Stimulated activated CD8-positive, alpha-beta memory T cell treated with anti-CD3 and anti-CD28 coated beads, Interleukin-15, amount 100 ng/mL, for 24 hours (primary cell): Measurements from ENCODE around the gene KCNQ1OT1.

Experiments
- DNase-seq: peaks from one replicate; pipeline ENCODE4 v3.0.0-alpha.2; 2020; ENCODE audit warnings: low read depth

Gene KCNQ1OT1

DNA sequence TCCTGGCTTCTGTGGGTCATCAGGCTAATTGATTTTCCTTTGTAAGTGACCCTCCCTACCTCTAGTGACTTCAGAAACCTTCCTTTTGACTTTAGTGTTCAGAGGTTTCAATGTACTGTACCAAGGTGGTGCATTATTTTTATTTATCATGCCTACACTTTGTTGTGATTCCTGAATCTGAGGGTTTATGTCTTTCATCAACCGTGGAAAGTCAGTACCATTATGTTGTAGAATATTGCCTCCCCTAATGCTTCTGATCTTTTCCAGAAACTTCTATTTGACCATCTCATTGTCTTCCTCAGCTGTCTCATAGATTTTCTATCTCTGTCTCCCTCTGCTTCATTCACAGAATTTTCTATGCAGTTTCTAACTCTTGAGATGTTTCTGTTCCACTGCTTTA is 105.5 kb downstream of the KCNQ1OT1 start:
- no peak for DNase-seq

DNA sequence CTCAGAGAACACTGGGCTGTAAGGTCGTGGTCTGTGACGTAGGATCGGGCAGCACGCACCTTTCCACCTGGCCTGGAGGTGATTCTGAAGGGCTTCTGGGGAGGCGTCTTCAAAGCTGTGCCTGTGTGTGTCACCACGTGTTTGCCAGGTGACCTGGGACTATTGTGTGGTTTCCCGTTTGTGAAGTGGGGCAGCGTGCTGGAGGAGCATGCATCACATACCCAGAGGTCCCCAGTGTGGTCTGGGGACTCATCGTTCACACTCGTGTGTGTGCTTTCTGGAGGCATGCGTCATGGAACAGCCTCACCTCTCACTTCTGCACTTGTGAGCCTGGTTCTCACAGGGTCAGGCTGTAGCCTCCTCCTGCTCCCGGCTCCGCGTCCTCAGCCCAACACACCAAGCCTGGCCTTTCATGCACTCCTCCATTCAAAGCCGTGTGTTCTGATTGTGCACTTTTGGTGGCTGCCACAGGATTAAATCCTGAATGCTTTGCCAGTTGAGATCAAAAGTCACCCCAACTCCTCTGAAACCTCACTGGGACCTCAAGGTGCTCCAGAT is 106.3 kb downstream of the KCNQ1OT1 start:
- DNase-seq = no peak

DNA sequence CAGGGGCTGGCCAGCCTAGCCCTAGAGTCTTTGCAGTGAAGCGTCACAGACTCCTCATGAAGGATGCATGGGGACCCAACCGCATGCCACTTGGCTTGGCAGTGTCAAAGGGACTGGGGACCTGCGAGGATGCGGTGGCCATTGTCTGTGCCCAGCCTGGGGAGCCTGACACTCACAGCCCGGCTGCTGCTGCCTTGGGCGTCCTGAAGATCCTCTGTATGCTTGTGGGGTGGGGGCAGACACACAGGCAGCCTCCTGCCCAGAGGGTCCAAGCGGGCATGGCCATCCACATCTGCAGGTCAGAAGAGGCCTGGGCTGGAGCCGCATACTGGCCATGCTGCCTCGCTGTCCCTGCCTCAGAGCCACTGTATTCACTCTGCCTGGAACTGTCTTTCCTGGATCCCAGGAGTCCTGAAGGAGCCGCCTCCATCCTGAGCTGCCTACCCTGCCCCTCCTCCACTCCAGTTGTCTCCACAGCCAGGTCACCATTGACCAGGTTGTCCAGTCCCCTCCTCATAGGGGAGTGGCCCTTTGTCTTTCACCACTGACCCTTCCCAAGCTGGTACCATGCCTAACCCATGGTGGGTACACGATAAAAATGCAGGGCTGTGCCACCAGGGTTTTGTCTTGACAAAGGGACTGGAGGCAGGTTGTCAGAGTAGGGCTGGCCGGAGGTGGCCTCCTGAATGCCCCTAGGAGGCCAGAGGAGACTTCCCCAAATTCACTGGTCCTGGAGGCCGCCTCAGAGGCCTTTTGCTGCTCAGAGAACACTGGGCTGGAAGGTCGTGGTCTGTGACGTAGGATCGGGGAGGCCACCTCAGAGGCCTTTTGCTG is 107.0 kb downstream of the KCNQ1OT1 start:
- DNase-seq = no peak

DNA sequence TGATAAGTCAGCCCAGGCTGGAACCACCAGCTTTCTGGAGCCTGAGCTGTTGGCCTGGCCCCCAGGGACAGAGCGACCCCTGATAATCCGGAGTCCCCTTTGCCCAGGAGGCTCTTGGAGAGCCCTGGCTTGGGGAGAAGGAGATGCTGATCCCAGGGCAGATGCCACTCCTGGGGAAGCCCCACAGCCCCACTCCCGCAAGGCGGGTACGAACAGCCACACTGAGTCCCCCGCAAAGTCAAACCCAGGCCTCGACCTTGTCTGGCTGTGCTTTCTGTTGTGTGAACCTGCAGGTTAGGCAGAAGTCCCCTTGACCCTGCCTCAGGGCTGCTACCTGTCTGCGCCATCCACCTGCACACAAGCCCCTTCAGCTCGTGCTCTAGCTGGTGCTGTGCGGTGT is 108.0 kb downstream of the KCNQ1OT1 start:
- DNase-seq = no peak

DNA sequence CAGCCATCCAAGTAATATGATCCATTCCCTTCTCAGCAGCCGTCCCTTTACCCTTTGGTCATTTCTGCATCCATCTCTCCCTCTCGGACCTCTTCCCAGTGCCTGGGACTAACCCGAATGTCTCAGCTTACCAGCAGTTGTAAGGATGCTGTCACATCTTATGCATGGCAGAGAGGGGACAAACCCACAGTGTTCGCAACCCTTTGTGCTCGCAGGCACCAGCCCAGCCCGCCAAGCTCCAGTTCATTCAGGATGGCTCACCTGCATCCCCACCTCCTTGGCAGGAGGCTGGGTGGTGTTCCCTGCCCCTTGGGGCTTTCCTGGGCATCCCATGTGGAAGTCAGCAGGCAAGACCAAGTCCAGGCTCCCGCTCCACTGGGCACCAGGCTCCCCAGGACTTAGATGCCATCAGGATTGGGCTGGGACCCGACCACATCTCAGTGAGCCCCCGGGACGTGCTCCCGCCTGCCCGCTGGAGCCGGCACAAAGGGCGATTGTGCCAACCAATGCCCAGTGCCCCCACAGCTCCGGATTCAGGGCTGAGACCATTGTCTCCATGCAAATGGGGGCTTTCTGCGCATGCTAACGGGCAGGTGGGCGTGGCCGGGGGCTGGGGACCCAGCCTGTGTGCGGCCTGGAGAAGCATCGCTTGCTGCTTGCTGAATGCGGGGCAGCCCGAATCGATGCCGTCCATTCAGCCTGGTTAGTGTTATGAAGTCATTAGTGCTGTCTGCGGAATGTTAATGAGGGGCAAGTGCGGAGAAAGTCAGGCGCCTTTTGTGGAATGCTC is 108.6 kb downstream of the KCNQ1OT1 start:
- no peak for DNase-seq

DNA sequence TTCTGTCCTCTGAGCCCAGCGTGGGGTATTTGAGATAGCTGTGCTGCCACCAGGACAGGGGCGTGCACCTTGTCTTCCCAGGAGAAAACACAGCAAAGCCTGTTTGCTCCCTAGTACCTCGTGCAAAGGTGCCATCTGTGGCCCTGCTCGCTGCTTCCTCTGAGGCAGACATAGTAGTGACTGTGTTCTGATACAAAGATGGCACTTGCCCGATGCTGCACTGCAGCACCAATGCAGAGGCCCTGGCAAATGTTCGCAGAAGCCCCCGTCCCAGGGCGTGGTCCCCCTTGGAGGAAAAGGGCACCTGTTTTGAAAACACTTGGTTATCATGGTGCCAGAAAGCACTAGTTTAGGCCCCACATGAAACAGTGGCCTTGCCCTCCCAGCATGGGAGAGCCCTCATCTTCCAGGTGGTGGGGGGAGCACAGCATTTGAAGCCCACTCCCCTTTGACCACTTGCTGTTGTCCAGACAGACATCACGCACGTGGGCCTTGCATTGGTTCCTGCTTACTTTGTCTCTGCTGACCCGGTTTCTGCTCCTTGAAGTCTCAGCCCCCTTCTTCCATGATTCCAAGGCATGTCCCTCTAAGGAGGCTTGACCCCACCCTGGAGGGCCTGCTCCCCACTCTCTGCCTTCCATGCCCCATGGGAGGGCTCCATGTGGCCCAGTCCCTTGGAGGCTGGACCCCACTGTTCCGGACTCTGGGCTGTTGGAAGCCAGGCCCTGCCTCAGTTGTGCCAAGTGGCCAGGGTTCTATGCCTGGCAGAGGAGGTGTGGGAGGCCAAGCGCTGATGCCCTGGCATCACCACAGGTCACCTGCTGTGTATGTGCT is 109.4 kb downstream of the KCNQ1OT1 start:
- no peak for DNase-seq

DNA sequence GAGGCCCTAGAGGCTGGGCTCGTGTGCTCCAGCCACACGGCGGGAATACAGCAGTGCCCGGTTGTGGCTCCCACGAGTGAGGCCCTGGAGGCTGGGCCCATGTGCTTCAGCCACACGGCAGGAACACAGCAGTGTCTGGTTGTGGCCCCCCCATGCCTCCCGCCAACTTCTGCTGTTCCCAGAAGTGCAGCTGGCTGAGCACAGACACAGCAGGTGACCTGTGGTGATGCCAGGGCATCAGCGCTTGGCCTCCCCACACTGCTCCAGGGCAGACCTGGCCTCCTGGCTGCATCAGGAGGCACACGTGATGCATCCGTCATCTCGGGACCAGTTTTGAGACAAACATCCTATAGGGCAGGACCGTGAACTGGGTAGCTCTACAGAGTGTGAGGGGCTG is 110.3 kb downstream of the KCNQ1OT1 start:
- DNase-seq = no peak

DNA sequence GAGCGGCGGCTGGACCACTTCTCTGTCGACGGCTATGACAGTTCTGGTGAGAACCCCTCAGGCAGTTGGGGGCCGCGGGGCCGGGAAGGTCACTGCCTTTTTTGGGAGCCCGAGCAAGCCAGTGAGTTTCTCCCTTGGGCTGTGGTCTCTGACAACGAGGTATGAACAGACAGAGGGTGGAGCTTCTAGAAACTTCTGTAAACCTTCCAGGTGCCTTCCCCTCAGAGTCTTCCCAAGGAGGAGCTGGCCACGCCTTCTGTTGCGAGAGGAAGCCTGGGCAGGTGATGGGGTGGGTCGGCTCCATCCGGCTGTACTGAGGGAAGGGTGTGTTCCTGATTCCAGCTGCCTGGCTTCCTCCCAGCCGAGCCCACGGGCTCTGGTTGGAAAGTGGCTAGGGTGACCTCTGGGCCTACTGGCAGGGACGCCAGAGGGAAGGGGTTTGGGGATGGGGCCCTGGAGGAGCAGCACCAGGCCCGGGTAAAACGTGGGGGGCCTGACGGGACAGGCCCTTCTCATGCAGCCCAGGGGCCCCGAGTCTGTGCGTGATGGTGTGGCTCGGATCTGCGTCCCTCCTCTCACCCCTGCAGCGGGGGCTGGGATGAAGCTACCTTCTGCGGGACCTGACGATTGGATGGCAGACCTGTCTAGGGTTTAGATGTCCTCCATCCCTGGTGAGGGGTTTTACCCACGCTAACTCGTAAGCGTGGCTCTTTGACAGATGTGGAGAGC is 110.8 kb downstream of the KCNQ1OT1 start:
- DNase-seq = no peak

DNA sequence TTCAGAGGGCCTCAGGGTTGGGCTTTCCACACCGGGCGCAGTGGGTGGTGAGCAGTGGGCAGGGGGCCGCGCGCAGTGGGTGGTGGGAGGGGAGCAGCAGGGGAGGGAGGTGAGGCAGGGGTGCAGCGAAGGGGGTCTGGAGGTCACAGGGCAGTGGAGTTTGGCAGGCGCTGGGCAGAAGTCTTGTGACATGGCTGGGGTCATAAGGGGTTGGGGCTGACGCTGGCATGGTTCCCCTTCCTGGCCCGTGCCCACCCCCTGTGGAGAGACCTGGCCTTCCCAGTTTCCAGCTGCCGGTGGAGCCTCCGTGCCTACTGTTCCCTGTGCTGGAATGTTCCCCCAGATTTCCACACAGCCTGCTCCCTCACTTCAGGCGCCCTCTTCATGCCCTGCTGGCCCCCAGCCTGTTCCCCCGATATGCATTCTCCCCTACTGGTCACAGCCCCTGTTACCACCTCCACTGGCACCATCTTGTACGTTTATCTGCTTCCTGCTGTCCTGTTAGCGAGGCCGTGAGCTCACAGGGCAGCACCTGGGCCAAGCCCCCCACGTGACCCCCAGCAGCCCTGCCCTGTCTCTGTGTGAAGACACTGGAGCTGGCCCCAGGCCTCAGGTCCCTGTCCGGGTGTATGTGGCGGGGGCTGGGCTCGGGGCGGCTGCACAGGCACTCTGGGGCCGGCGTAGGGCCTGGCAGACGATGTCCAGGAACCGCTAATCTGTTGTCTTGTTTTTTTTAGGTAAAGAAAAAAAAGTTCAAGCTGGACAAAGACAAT is 111.6 kb downstream of the KCNQ1OT1 start:
- no peak for DNase-seq

DNA sequence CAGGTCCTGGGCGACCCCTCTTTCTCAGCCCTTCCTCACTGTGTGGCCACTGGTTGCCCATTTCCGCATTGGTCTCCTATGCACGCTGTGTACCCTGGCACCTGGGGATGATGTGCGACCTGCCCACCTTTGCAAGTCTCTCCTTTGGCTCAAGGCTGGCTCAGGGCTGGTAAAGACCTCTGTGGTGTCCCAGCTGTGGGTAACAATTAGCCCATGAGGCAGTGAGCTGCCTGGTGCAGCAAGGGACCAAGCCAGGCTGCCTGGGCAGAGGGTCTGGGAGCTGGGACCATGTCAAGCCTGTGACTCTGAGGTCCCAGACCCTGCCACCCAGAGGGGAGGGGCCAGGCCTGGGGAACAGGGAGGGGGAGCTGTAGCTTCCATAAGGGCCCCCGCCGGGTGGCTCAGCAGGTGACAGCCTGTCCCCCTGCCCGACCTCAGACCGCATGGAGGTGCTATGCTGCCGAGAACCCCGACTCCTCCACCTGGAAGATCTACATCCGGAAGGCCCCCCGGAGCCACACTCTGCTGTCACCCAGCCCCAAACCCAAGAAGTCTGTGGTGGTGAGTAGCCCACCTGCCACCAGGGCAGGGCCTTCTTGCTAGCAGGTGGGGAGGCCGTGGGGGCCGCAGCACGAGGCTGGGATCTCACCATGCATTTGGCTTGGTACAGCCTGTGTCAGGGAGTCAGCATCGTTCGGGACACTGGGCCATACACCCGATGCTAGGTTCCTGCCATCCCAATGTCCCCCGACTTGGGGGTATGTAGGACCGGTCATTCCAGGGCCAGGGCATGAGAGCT is 112.5 kb downstream of the KCNQ1OT1 start:
- no peak for DNase-seq

DNA sequence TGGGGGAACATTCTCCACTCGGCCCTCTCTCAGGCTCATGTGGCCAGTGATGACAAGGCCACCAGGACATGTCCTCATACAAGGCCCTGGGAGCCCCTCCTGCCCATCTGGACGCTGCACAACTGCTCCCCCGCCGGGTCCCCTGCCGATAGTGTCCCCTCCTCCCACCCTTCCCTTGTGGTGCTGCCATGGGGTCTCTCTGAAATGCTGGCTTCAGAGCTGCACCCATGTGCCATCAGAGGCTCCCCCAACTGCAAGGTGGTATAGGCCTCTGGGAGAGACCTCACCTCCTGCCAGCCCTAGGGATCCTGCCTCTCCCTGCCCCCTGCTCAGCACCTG is 113.0 kb downstream of the KCNQ1OT1 start:
- no peak for DNase-seq

DNA sequence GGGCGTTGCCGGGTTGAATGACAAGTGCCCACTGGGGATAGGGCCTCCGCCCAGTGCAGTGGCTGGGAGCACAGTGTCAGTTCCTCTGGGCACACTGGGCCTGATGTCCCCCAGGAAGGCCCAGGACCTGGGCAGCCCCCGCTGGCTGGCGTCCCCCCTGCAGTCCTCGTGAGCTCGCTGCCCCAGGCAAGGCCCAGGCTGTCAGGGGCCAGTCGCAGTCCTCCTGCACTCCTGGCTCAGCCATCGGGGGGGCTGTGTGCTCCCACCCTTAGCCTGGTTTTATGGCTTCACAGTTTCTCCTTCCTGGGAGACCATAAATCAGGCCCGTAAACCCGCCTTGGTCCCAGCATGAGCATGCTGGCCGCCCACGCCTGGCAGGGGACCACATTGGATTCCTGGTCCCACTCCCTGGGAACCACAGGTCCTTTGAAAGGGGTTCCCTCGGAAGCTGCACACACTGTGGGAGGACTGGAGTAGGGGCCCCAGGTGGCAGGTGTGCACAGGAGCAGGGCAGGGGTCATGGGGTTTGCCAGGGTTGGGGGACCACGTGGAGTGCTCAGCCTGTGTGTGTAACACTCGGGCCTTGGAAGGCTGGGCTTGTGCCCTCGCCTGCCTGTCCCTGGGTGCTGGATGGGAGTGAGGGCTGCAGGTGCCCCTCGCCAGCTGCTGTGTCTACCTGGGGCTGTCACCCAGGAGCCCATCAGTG is 113.6 kb downstream of the KCNQ1OT1 start:
- DNase-seq = no peak

DNA sequence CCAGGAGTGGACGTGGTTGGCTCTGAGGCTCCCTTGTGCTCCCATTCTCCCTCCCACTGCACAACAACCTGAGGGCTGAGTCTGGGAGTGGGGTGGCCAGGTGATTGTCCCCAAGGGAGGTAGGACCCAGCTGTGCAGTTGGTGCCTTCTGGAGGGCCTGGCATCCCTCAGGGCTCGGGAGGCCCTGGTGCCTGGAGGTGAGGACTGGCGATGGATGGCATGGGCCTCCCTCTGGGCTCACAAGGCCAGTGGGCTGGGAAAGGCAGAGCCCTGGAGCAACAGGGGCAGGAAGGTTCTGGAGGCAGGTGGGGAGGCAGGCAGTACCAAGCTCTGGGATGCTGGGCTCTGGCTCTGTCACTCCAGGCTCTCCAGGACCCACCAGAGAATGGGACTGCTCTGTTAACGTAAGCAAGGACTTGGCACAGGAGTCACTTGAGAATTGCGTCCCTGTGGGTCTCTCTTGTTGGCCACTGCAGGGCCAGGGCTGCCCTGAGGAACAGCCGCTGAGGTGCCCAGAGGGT is 114.2 kb downstream of the KCNQ1OT1 start:
- DNase-seq = no peak

DNA sequence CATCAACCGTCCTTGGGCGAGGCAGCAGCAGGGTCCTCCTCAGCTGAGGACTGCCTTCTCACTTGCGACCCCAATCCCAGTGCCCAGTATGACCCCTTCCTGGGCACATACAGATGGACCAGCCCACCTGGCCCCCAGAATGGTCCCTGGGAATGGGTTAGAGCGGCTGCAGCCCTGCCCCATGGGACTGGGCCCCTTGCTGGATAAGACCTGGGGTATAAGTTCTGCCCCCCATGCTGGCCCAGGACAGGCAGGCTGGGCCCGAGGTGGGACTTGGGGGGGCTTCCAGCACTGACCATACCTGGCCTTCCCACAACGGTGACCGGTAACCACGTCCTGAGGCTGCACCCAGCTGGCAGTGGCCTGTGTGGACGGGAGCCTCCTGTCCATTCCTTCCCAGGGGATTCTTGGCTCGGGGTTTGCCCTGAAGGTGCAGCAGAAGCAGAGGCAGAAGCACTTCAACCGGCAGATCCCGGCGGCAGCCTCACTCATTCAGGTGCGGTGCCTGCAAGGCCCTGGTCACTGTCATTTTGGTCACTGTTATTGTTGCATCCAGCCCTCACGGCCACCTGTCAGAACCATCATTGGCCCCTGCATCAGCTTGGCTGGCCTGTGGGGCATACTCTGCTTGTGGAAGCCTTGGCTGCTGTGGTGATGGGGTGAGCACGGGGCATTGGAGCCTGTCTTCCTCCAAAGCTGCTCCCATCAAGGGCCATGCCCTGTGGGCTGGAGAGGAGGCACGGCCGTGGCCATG is 114.8 kb downstream of the KCNQ1OT1 start:
- DNase-seq = no peak

DNA sequence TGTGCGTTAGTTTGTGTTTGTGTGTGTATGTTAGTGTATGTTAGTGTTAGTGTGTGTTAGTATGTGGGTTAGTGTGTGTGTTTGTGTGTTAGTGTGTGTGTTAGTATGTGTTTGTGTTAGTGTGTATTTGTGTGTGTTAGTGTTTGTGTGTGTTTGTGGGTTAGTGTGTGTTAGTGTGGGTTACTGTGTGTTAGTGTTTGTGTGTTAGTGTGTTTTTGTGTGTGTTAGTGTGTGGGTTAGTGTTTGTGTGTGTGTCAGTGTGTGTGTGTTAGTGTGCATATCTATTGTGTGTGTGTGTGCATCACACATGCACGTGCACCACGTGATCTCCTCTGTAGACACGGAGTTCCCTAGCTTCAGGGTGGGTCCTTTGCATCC is 115.4 kb downstream of the KCNQ1OT1 start:
- DNase-seq = no peak

DNA sequence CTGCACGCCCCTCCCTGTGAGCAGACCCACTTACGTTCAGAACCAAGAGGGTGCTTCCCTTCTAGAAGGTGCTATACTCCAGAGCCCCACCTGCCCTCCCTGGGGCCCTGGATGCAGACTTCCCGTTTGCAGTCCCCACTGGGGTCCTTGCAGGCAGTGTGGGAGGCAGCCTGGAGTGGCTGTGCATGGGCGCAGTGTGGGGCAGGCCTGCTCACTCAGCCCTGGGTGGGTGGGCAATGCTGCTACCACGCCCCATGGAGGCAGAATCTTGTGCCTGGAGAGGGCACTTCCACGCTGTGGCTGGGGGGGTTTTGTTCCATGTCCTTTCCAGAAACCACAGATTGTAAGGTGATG is 116.2 kb downstream of the KCNQ1OT1 start:
- DNase-seq = no peak

DNA sequence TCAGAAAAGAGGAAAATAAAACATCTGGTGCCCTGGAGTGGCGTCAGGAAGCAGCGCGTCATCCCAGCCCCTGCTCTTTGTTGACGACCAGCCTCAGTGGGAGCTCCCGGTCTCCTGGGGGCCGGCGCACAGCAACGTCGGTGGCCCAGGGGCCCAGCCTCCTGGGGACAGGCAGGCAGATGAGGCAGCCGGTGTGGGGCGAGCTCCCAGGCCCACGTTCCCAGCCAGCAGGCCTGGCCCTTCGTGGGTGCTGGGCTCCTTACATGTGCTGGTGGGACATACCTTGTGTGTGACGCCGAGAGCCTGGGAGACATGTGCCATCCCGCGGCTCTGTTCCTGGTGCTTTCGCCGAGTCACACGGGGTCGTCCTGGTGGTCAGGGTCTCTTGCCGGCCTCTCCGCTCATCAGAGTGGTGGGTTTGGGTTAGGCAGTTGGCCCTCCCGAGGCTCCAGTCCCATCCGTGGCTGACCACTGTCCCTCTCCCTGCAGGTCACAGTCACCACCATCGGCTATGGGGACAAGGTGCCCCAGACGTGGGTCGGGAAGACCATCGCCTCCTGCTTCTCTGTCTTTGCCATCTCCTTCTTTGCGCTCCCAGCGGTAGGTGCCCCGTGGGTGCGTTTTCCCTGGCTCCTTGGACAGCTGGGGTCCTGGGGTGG is 116.7 kb downstream of the KCNQ1OT1 start:
- DNase-seq = no peak

DNA sequence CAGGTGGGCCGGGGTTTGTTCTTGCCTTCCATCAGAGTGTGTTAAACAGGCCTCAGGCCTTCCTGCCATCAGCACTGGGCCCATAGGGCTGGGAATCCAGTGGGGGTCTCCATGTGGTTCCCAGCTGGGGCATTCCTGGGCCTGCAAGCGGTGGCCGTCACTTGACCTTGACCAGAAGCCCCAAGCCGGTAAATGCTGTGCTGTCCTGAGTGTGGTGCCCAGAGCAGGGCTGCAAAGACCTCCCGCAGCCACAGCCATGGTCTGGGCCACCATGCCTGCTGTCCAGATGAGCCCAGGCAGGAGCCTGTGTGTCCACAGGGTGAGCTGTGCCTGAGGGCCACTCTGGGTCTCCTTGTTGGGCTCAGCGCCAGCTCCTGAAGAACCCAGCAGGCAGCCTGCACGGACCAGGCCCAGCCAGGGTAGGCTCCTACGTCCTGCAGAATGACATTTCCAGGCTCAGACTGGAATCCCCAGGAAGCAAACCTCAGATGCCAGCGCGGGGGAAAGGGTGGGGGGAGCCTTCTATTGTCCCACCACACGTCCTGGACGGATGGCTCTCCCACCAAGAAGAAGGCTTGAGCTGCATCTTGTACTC is 117.3 kb downstream of the KCNQ1OT1 start:
- no peak for DNase-seq
